Mesodermal cell (in vitro differentiated cells): Measurements from ENCODE around the gene SRGAP1.

Experiments used
- H3K27ac ChIP-seq: 2 replicates; pipeline ENCODE4 v1.7.0; 2013; ENCODE audit warnings: mild to moderate bottlenecking, low read depth, low read length, moderate library complexity; ENCODE audit not compliant: severe bottlenecking
- H3K36me3 ChIP-seq: 2 replicates; pipeline ENCODE4 v1.7.1; 2013; ENCODE audit warnings: mild to moderate bottlenecking, low read length, moderate library complexity; ENCODE audit not compliant: control insufficient read depth, insufficient read depth
- H3K4me1 ChIP-seq: one replicate; pipeline ENCODE4 v1.7.1; 2013; ENCODE audit warnings: mild to moderate bottlenecking, low read length; ENCODE audit not compliant: insufficient read depth, control insufficient read depth, poor library complexity, severe bottlenecking
- H3K4me3 ChIP-seq: 2 replicates; pipeline ENCODE4 v1.7.0; 2013; ENCODE audit warnings: low read length, control low read depth, mild to moderate bottlenecking; ENCODE audit not compliant: insufficient read depth, poor library complexity, severe bottlenecking; ENCODE audit errors: extremely low read depth
- H3K9me3 ChIP-seq: 2 replicates; pipeline ENCODE4 v1.7.1; 2013; ENCODE audit warnings: mild to moderate bottlenecking, low read length, moderate library complexity; ENCODE audit not compliant: control insufficient read depth
- WGBS, 2 experiments: methylation state at CpG; one replicate each; pipeline ENCODE4 v1.1.5; 2013; ENCODE audit warnings: missing lambda C conversion rate in 2 of 2; ENCODE audit not compliant: insufficient coverage in 2 of 2; 5-methylcytosine and 5-hydroxymethylcytosine counted together

Gene SRGAP1

DNA sequence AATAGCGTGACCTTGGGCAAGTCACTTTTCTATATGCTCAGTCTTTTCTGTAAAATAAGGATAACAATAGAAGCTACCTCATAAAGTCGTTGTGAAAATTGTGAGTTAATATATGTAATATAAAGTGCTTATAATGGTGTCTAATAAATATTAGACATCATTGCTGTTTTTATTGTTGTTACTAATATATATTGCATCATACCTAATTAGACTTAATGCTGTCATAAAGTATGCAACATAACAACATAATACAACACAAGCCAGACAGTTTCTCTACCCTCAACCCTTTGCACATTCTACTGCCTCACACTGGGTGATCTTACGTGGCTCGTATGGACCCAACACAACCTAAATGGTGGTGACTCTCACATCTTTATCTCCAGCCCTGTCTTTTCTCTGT lies 240.7 kb downstream of the SRGAP1 start:
- Histone ChIP-seq H3K27ac (no peak overlapping the region), H3K9me3 (no peaks in the 10 kb centered on the region), H3K36me3 (peaks cover 13% of the 10 kb centered on the region), H3K4me3 (no peak overlapping the region), H3K4me1 (peaks cover 12% of the 10 kb centered on the region)
- WGBS, 2 experiments = 100% methylated on average over 2 of the region's 4 CpGs

DNA sequence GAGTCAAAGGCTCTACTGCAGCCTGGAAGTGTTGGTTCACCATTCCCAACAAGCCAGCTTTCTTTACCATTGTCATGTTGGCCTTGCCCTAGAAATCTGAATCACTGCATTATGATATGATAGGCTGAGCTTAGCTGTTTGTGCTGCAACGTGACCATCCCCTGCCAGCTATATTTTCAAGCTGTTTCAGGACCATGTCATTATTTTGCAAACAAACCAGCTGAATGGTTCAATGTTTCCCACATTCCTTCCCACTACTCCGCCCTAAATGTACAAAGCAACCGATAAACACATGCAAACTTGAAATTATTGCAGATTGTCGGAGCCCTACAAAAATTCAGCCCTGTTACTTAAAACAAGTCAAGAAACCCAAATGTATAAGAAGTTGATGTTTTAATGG lies 241.5 kb downstream of the SRGAP1 start:
- Histone ChIP-seq H3K4me3 (no peak overlapping the region), H3K4me1 (peaks cover 12% of the 10 kb centered on the region), H3K36me3 (peaks cover 13% of the 10 kb centered on the region), H3K9me3 (no peaks in the 10 kb centered on the region), H3K27ac (no peak overlapping the region)
- 89 to 97% methylated on average over 2 to 4 of the region's 4 CpGs for WGBS, 2 experiments

DNA sequence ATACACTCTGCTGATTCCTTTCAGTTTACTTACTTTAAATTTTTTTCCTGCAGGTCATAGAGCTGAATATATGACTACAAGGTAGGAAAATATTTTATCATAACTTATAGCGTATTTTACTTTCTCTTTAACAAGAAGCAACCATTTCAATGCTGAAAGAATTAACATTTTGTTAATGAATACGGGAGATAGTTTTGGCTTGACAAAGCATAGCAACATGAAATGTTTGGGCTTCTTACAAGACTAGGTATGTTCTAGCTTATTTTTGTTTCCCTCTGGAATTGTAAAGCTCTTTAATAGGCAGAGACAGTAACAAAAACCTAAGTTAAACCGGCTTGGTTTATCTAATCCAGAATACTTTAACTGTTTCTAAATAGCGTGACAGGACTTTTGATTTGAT lies 242.4 kb downstream of the SRGAP1 start:
- no peaks in the 10 kb centered on the region for H3K9me3 ChIP-seq
- H3K27ac ChIP-seq = no peak overlapping the region
- no peak overlapping the region for H3K4me3 ChIP-seq
- WGBS, 2 experiments = 100% methylated on average over 2 of the region's 4 CpGs; no CpG with 5 or more reads in 1 of the 2 experiments
- peaks cover 13% of the 10 kb centered on the region for H3K36me3 ChIP-seq
- peaks cover 12% of the 10 kb centered on the region for H3K4me1 ChIP-seq

DNA sequence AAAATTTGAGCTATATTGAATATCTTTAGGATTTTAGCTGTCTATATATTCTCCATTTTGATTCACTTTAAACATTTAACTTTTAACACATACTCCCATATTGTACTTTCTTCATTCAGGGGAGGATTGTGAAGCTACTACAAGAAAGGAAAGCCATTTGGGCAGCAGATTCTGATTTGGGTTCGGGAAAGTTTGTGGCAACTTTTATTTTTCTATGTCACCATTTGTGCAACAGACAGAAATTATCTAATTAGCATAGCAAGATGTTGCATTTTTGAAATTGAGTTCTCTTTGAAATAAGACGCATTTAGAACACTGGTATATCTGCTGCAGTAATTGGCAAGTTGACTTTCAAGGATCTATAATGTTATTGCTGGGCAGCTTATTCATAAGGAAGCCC lies 243.3 kb downstream of the SRGAP1 start:
- H3K27ac ChIP-seq = peak overlapping the region; percentile 34
- no peaks in the 10 kb centered on the region for H3K9me3 ChIP-seq
- peaks cover 9% of the 10 kb centered on the region for H3K36me3 ChIP-seq
- H3K4me1 ChIP-seq = peaks cover 12% of the 10 kb centered on the region
- WGBS, 2 experiments = no CpG with 5 or more reads among the region's 2 CpGs
- H3K4me3 ChIP-seq = no peak overlapping the region

DNA sequence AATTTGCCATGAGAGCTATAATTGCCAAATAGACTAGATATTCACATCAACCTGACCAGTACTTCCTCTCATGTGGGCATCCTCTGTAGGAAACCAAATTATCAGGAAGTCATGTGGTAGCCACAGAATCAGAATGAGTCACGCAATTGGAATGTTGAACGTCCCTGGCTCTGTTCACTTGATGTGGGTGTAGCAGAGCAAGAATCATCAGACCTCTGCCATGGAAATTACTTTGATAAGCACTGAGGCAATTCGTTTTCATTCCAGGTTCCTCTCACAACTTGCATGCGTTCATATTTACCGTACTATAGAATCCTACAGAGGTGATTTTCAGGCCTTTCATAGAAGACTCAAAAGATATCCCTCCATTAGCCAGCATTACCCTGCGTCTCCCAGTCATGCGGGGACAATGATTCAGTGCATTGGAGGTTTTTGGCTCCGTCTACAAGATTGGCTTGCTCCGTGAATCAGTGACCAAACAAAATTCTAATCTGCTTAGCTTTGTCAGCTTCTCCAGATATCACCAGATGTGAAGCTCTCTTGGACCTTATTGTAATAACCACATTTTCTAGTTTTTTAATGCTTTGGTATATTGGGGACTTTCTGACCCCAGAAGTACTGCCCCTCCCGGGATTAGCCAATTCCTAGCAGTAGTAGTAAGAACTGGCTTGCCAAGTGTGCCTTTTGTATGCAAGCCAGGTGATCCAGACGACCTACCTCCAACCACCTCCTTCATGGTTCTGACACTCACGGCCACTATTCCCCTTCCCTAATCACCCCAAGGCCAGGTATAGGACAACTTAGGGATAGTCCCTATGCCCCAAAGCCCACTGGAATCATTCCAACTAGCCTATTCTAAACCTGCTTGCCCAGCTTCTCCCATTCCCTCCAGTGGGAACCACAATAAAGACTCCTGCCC lies 244.2 kb downstream of the SRGAP1 start:
- Histone ChIP-seq H3K27ac (peak overlapping the region; percentile 88), H3K4me1 (peaks cover 12% of the 10 kb centered on the region)

DNA sequence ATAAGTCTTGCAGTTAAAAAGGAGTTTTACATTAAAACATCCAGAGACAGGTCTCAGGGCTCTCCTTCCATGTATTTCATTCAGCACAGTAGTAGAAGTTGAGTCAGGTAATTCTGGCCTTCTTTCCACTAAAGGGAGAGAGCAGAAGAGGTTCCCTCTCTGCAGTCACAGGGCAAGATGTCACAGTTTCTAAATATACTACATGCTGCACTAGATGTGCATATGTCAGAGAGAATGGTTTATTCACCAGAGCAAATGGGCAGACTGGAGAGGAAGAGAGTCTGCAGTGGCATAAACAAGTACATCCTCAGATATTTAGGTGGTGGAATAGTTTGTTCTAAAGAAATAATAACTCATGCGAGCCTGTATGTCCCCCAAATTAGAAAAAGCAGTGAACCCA lies 245.5 kb downstream of the SRGAP1 start:
- whole genome bisulfite sequencing, 2 experiments = no CpG with 5 or more reads among the region's 1 CpG
- H3K27ac ChIP-seq = no peak overlapping the region

More for the DNA sequence above, 244.2 kb downstream of the SRGAP1 start:
- 83 to 86% methylated on average over 10 to 11 of the region's 12 CpGs for WGBS, 2 experiments
- peaks cover 9% of the 10 kb centered on the region for H3K36me3 ChIP-seq
- no peaks in the 10 kb centered on the region for H3K9me3 ChIP-seq
- H3K4me3 ChIP-seq = no peak overlapping the region

DNA sequence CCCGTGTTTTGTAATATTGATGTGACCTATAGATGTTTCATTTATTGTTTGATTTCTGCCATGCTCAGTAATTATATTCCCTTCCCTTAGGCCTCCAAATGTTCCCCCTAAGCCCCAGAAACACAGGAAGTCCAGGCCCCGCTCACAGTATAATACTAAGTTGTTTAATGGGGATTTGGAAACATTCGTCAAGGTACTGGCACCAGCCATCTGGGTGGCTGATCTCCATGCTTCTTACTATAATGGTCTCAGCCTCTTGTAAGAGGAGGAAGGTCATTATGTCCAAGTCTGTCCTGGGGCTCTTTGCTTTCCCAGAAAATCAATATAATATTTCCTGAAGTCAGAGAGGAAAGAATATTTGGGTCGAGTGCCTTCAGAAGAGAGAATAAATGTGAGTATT lies 246.7 kb downstream of the SRGAP1 start:
- no peak overlapping the region for H3K4me3 ChIP-seq
- no CpG with 5 or more reads among the region's 4 CpGs for WGBS, 2 experiments
- H3K36me3 ChIP-seq = peaks cover 9% of the 10 kb centered on the region

More for the DNA sequence above, 245.5 kb downstream of the SRGAP1 start:
- Histone ChIP-seq H3K4me1 (peaks cover 12% of the 10 kb centered on the region), H3K4me3 (no peak overlapping the region), H3K9me3 (no peaks in the 10 kb centered on the region), H3K36me3 (peaks cover 9% of the 10 kb centered on the region)

GRCh38 chr12:64092507-64093196 lies 248.2 kb downstream of the SRGAP1 start:
- no CpG with 5 or more reads among the region's 4 CpGs for WGBS, 2 experiments
- Histone ChIP-seq H3K36me3 (peaks cover 6% of the 10 kb centered on the region), H3K4me1 (peaks cover 12% of the 10 kb centered on the region), H3K9me3 (no peaks in the 10 kb centered on the region), H3K4me3 (no peak overlapping the region), H3K27ac (no peak overlapping the region)

More for the DNA sequence above, 246.7 kb downstream of the SRGAP1 start:
- H3K4me1 ChIP-seq = peaks cover 12% of the 10 kb centered on the region
- H3K27ac ChIP-seq = no peak overlapping the region
- no peaks in the 10 kb centered on the region for H3K9me3 ChIP-seq

GRCh38 chr12:64093689-64094088 lies 249.2 kb downstream of the SRGAP1 start:
- peaks cover 12% of the 10 kb centered on the region for H3K36me3 ChIP-seq
- H3K4me1 ChIP-seq = peaks cover 6% of the 10 kb centered on the region
- no peak overlapping the region for H3K27ac ChIP-seq
- WGBS, 2 experiments = 100% methylated on average over 1 of the region's 3 CpGs; no CpG with 5 or more reads in 1 of the 2 experiments
- H3K4me3 ChIP-seq = no peak overlapping the region
- H3K9me3 ChIP-seq = no peaks in the 10 kb centered on the region

DNA sequence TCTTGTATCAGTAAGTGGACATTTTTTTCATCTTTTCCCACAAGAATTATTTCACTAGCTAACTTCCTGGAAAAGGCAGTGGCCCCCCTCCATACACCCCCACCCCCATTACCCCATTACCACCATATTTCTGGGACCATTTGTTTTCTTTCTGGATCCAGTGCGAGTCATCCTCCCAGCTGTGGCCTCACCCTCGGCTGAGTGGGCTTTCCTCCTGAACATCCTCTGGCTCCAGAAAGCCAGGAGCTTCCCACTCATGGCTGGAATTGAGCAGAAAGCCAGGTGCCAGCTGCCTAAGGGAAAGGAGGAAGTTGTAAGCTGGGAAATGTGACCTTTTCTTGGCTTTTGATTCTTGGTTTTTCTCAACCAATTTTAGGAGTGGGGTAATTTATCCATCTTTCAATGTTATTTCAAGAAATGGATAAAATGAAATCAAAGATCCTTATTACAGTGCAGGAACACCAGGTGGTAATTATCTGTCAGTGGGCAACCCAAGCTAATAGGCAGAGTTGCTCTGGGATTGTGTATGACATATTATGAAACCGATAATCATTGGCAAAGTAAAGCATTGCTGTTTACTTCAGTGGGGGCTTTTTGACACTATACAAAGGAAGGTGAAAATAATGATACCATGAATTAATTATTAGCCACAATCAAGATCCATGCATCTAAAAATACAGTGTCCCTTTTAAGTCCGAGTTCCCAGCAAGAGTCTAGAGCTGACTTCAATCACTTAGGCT lies 253.0 kb downstream of the SRGAP1 start:
- Histone ChIP-seq H3K4me1 (no peaks in the 10 kb centered on the region), H3K36me3 (peaks cover 13% of the 10 kb centered on the region), H3K9me3 (no peaks in the 10 kb centered on the region), H3K27ac (no peak overlapping the region), H3K4me3 (no peak overlapping the region)
- WGBS, 2 experiments = 100% methylated on average over 1 to 2 of the region's 4 CpGs
